CD1c-positive myeloid dendritic cell (primary cell): ENCODE results near the gene DPP6.

Source experiments
- DNase-seq: peaks from one replicate; pipeline ENCODE4 v3.0.0-alpha.2; 2016; ENCODE audit errors: extremely low spot score

DPP6 gene

GRCh38 chr7:154532771-154533170 lies 480.6 kb downstream of the DPP6 start:
- no peak for DNase-seq

GRCh38 chr7:154540596-154540995 lies 488.4 kb downstream of the DPP6 start:
- DNase-seq, result no peak

- DNase-seq, result no peak
Measured at GRCh38 chr7:154541606-154542005, 489.4 kb downstream of the DPP6 start.

- DNase-seq, result no peak
Measured at GRCh38 chr7:154546946-154547587, 494.9 kb downstream of the DPP6 start.

DNA sequence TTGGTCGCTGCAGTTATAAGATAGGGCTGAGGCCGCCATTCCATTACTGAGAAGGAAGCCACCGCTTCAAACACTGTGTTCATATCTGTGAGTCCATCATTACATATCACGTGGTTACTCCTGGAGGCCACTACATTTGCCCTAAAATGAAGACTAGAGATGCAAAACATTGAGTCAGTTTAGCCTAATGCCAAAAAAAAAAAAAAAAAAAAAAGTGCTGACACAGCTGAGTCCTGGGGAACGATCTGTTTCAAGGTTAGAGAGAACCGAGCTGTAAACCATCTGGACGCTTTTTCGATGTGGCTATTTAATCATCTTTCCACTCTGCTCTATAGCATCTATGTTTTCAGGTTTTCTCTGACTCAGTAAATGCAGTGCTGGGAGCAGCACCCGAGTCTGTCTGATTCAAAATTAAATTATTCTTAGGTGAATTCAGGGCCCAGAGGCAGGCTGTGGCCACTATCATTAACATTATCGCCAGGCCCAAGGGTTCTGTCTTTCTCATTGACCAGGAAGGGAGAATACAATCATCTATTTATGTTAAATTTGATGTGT lies 501.6 kb downstream of the DPP6 start:
- no peak for DNase-seq

DNA sequence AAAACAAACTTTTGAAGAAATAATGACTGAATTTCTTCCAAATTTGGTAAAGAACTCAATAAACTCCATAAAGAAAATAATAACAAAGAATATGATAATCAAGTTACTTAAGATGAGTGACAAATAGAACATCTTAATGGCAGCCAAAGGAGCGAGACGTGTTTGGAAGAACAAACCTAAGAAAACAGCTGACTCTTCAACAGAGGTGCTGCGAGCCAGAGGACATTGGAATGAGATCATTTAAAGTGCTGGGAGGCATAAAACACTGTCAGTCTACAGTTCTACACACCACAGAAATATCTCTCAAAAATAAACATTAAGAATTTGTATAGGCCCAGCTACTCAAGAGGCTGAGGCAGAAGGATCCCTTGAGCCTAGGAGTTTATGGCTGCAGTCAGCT lies 507.3 kb downstream of the DPP6 start:
- DNase-seq, result no peak

- no peak for DNase-seq
Measured at GRCh38 chr7:154564676-154565075, 512.5 kb downstream of the DPP6 start.

- no peak for DNase-seq
Measured at GRCh38 chr7:154566877-154567276, 514.7 kb downstream of the DPP6 start.

DNA sequence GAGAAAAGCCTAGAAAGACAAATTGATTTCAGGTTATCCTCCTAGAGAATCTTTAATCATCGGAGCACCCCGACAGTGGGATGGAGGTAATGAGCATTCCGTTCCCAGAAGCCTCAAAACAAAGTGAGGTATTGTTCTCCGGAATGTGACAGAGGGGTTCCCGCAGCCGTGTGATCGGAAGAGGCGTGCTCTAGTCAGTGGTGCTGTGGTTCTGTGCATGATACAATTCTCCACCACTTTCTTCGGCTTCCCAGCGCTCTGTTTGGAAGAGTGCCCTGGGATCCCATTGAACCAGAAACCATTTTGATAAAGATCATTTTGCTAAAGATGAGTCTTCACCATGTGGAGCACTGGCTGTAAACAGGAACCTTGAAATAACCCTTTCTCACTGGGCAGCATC lies 516.1 kb downstream of the DPP6 start:
- DNase-seq, result no peak

DNA sequence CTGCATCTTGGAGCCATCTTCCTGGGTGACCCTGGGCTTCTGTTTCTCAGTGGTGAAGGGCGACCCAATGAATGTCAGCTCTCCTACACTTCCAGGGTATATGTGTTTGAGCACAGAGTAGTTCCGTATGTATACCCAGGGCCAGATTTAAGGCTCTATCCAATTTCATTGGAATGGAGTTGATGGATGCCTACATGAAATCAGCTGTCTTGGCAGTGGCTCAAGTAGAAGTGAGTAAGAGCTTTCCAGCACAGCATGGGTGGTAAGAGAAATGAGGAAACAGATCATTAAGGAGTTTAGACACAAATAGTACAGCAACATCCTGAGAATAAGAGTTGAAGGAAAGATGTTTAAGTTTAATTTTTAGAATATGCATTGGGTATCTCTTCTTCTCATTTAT lies 517.7 kb downstream of the DPP6 start:
- DNase-seq, result no peak

DNA sequence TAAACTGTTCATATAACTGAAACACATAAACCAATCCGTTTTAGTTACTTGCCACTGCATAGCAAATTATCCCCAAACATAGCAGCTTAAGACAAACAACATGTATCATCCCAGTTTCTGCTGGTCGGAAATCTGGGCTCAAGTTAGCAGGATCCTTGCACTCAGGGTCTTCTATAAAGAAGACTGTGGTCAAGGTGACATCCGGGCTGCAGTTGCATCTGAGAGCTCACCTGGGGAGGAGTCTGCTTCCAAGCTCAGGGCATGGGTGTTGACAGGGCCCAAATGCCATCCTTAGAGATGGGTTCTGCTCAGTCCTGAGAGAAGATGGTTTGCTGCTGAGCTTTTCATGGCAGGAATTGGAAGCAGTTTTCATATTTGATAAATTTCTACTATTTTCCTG lies 519.6 kb downstream of the DPP6 start:
- no peak for DNase-seq

GRCh38 chr7:154574235-154574634 lies 522.0 kb downstream of the DPP6 start:
- no peak for DNase-seq

- no peak for DNase-seq
Measured at GRCh38 chr7:154575497-154575896, 523.3 kb downstream of the DPP6 start.

DNA sequence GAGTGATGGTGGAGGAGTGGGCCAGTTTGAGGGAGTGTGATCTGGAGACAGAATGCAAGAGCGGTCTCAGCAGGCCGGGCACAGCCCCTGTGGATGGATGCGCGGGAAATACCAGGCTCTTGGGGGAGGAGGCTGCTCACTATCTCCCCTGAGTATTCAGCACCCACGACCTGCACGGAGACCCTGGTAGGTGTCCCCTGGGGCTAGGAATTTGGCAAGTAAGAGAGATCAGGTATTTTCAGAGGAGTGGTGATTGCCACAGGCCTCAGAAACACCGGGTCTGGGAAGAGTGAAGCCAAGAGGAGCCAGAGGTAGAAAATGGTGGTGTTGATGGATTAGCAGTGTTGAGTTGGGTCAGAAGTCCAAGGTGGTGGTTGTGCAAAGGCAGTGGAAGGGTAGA lies 524.4 kb downstream of the DPP6 start:
- no peak for DNase-seq

- DNase-seq, result no peak
Measured at GRCh38 chr7:154577141-154577873, 525.1 kb downstream of the DPP6 start.

DNA sequence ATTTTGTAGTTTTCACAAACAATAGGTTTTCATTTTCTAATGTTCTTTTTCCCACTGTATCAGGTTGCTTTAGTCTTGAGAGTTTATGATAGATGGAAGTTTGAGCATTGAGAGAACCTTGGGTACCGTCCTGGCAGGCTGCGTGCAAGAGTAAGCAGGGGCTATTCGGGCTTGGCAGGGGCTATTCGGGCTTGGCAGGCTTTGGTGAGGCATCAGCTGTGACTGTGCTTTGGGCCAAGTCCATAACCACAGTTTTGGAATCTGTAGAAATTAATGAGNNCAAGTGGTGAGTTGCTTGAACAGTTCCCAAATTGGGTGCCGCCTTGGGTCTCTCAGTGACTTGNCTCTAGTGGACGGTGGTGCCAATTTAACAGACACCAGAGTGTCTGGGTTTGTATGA lies 526.1 kb downstream of the DPP6 start:
- DNase-seq, result no peak

DNA sequence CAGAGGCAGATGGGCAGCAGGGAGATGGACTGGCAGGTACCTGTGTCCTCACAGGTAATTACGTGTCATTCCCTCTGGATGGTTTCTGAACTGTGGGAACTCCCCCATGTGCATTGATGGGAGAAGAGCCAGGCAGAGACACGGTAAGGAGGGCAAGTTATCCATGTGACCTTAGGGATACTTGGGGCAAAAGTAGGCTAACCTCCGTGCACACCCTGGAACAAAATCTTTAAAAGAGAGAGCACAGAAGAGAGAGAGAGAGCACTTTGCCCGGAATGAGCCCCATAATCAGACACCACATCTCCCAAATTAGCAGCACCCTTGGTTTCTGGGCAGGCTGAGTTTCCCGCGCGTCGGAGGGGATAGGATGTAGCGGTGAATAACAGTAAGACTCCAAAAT lies 527.5 kb downstream of the DPP6 start:
- DNase-seq, result no peak

DNA sequence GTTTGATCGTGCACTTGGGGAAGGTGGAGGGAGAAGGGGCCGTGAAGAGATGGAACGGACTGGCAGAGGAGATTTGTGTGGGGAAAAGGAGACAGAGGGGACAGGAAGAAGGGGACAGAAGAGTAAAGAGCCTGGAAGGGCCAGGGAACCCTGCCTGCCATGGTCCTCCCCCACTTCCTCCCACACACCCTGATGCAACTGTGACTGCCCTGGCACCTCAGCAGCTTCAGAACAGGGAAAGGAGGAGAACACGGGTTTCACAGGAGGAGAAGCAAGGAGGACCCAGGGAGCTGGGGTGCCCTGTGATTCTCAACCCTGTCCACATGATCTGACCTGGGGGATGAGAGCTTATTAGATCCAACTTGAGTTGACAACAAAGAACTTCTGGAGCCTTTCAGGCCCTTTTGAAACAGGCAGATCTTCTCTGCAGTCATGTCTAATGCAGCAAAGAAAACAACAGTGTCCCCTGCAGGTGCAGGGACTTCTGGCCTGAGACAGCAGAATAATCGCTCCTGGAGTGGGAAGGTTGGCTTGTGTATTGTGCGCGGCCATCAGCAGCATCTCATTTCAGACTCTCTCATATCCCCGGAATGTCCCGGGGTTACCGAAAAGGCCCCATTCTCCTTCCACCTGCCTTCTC lies 529.2 kb downstream of the DPP6 start:
- no peak for DNase-seq

DNA sequence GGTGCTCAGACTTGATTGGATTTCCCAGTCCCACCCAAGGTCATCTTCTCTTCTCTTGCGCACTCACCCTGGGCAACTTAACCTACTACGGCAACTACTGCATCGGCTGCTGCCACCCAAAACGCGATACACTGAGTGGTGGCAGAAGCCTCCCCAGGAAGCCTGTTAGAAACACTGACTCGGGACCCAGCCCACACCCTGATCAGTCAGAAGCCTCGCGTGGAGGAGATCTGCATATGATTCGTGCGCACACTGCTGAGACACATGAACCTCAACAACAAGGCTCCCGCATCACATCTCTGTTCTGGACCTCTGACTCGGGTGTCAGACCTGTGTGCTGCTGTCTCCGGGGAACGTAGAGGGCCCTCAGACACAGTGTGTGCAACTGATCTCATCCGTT lies 531.3 kb downstream of the DPP6 start:
- no peak for DNase-seq

DNA sequence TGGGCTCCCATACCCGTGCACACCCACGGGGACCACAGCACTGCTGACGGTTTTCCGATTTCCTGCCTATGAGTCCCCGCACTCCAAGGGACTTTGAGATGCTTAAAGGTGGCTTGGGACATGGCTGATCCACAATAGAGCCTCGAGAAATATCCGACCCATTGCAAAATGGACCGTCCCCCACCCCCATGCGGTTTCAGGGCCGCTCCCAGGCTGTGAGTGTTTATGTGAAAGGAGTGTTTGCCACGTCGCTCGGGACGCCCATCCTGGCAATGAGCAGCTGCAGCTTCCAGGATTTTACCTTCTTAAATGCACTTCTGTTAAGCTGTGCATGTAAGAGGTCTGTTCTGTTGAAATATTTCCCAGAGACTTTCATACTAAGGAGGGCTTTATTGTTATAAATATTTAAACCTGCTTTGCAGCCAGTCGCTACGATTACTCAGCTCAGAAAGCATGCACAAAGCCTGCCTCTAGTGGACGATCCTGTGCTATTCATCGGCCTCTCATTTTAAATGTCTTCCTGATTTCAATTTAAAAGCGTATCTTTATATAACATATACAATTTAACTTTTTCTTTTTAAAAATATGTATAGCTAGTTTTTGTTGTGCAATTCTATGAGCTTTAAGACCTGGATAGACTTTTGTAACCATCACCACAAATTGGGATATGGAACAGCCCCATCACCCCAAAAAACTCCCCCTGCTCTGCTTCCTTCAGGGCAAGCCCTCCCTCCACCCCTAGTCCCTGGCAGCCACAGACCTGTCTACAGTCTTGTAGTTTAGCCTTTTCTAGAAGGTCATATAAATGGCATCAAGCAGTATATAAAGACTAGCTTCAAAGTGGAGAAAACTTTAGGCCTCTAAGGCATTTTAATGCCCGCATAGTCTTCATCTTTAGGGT lies 532.4 kb downstream of the DPP6 start:
- no peak for DNase-seq

DNA sequence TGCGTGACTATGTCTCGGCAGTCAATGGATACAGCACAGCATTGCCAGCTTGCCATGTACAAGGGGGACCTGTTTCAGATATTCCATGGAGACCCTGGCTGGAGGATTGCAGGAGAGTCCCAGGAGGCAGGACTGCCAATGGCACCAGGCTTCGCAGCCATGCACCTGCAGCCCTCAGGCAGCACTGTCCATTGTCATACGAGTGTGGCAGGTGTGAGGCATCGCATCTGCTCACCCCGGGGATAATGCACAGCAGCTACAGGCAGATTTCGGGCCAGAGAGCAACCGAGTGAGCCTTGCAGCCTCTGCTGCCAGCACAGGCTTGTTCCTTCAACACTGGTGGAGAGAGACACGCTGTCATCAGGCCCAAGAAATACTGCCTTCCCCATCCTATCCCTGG lies 535.6 kb downstream of the DPP6 start:
- DNase-seq, result no peak

GRCh38 chr7:154591544-154591943 lies 539.3 kb downstream of the DPP6 start:
- DNase-seq, result no peak
